Right kidney (tissue), 1 donor: ENCODE measurements around the gene SLC24A3.

Experiments
- DNase-seq: peaks from one replicate; pipeline ENCODE4 v3.0.0-alpha.2; 2016

The SLC24A3 gene

GRCh38 chr20:19392344-19393130 lies 180.1 kb downstream of the SLC24A3 start:
- no peak for DNase-seq

DNA sequence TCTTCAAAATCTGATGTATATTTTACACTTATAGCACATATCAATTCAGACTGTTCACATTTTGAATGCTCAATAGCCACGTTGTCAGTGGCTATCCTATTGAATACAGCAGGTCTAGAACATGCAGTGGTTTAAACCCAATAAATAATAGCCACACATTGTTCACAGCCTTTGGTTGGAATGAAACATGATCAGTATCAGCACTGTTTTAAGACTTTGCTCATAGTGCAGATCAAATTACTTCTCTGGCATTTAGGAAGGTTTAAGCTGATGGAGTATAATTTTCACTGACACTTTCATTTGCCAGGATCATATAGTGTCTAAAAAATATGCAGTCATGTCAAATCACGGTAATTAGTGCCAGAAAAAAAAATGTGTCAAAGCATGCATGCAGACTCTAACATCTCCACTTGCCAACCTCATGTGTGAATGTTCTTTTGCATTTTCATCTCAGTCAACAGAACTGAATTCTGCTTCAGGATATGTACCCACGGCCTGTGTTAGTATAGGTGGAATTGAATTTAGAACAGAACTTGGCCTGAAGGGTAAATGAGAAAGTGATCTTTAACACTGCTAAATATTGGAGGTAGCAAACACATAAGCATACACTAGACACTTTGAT lies 184.1 kb downstream of the SLC24A3 start:
- no peak for DNase-seq

- no peak for DNase-seq
Observed at GRCh38 chr20:19397226-19397625, 184.8 kb downstream of the SLC24A3 start.

DNA sequence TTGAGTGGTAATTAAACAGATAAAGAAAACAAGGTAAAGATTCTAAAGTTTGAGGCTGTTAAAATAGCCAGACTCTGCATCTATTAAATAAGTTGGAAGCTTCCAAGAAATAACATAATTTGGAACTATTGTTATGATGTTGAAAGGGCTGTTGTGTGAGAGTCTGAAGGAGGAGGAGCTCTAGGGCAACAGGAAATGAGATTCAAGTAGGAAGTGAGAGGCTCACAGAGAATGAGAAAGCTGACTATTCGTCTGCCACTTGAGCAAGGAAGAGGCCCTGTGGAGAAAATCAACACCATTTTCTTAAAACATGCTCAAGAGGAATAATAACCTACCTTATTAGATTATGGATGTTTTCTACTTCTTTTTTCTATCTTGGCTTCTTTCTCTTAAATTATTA lies 185.2 kb downstream of the SLC24A3 start:
- DNase-seq = no peak

- DNase-seq = no peak
Observed at GRCh38 chr20:19401096-19401495, 188.7 kb downstream of the SLC24A3 start.

DNA sequence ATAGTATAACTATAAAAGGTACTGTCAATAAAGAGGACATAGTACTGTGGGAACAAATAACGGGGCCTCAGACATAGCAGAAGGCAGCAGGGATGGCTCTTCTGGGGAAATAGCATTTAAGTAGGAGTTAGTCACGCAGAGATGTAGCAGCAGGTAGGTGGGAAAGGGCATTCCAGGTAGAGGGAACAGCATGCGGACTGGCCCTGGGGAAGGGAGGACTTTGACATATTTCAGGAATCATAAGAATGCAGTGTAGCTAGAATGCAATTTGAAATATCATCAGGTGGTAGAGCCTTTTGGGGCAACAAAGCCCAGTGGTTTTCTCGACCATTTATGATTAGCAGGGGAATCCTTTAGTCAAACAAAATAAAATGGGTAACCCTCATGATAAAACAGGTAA lies 191.1 kb downstream of the SLC24A3 start:
- no peak for DNase-seq

- no peak for DNase-seq
Observed at GRCh38 chr20:19404826-19405225, 192.4 kb downstream of the SLC24A3 start.

GRCh38 chr20:19405958-19406357 lies 193.5 kb downstream of the SLC24A3 start:
- no peak for DNase-seq

GRCh38 chr20:19406381-19406780 lies 193.9 kb downstream of the SLC24A3 start:
- DNase-seq = no peak

- no peak for DNase-seq
Observed at GRCh38 chr20:19407196-19407595, 194.8 kb downstream of the SLC24A3 start.

DNA sequence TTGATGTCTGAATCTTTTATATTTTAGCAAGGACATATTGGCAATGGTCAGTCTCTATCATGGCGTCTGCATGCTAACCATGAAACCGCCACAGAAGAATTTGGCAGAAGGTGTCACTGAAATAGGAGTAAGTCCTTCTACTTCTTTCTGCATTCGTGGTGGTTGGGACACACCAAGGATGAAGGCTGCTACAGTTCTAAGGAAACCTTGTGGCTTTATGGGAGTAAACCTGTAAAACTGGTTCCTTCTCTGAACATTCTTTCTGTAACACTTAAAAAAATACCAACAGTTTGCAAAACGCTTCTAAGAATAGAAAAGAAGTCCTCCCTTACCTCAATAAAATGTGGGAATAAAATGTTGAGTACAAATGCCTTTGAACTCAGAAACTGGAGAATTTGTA lies 195.3 kb downstream of the SLC24A3 start:
- DNase-seq = no peak

- no peak for DNase-seq
Observed at GRCh38 chr20:19408971-19409370, 196.5 kb downstream of the SLC24A3 start.

- DNase-seq = no peak
Observed at GRCh38 chr20:19411811-19412210, 199.4 kb downstream of the SLC24A3 start.

DNA sequence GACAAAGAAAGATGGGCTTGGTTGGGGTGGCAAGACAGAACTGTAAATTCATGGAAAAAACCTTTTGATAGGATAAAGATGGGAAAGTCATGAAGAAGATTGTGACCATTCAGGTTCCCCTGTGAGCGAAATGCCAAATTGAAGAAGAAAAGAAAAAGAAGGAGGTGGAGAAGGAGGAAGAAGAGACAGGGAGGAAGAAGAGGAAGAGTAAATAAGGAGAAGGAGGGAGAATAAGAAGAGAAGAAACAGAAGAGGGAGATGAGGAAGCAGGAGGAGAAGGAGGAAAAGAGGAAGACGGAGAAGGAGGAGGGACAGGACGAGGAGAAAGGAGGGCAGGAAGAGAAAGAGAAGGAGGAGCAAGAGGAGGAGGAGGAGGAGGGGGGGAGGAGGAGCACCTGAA lies 199.8 kb downstream of the SLC24A3 start:
- DNase-seq = no peak

- DNase-seq = no peak
Observed at GRCh38 chr20:19414600-19414999, 202.2 kb downstream of the SLC24A3 start.

- DNase-seq = no peak
Observed at GRCh38 chr20:19415786-19416185, 203.3 kb downstream of the SLC24A3 start.

DNA sequence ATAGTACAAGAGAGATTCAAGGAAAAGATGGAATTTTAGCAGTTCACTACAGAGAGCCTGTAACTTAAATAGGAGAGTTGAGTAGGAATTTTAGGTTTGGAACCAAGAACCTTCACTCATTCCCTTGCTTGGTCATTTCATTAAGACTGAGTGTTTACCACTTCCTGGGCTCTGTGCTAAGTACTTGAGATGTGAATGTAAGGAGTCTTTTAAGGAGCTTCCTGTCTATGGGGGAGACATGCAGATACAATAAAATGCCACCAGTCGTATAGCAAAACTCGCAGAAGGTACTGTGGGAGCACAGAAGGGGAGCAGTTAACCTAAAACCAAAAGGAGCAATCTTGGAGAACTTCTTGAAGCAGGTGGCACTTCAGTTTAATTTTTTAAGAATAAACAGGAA lies 204.2 kb downstream of the SLC24A3 start:
- no peak for DNase-seq

- DNase-seq = no peak
Observed at GRCh38 chr20:19419396-19419795, 207.0 kb downstream of the SLC24A3 start.

DNA sequence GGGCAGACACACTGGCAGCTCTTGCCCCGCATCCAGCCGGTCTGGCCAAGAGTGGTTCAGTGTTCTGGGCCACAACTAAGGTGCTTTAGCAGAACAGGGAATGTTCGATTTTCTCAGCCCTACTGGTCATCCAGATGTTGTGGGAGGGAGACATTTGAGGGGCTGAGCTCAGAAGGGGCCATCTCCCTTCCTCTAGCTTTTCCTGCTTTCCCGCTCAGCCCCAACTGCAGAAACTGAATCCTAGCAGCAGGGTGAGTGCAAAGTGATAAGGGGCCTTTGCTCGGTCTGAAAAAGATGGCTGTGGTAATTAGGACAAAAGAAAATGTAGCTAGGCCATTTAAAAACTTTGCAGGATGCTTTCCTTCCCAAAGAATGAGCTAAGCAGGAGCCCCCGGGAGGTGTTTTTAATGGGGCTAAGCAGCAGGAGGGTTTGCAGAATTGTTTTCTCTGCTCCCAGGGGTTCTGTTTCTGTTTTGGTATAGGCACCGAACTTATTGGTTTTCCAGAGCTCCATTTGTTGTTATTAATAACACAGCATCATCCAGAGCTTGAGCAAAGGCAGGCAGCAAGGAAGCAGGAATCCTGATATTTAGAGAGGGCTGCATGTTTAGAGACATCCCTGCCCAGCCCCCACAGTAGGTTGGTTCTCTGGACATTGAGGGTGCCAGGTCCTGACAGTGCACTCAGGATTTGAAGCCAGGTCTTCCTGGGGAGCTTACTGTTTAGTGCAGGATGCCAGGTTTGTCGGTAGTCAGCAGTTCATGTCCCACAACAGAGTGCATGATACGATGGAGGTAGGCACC lies 210.9 kb downstream of the SLC24A3 start:
- DNase-seq = no peak

DNA sequence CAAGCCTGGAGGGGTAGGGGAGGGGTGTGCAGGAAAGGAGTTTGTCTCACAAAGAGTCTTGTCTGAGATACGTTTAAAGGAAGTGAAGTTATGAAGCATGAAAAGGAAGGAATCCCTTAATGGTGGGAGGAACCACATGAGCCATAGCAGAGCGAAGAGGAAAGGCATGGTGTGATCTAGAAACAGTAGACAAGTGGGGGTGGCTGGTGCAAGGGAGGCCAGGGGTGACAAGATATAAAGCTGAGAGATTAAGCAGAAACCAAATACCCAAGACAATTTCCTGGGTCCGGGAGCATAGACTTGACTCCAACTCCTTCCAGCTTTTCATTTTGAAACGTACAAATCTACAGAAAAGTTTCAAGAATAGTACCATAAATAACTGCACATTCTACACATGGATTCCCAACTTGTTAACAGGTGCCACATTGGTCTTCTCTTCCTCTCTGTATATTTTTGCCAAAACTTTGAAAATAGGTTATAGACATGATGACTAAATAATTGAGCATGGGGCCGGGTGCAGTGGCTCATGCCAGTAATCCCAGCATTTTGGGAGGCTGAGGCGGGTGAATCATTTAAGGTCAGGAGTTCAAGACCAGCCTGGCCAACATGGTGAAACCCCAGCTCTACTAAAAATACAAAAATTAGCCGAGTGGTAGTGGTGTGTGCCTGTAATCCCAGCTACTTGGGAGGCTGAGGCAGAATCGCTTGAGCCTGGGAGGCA lies 211.6 kb downstream of the SLC24A3 start:
- no peak for DNase-seq

- DNase-seq = no peak
Observed at GRCh38 chr20:19426356-19426755, 213.9 kb downstream of the SLC24A3 start.

DNA sequence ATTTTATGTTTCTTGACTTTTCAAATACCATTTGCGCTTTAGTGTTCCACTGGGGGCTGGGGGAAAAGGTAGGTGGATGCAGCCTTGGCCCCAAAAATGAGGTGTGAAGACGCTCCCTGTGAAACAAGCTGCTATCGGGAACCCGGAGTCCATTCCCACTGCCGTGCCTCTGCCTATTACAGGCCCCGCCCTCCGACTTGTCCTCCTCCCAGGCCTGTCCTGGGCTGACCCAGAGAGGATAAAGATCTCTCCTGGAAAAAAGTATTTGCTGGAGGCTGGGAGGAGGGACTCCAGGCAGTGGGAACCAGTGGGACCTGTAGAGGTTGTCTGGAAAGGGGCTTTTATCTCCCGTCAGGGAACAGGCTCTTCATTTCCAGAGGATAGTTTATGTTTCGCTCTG lies 215.0 kb downstream of the SLC24A3 start:
- no peak for DNase-seq

- DNase-seq = no peak
Observed at GRCh38 chr20:19427913-19428312, 215.5 kb downstream of the SLC24A3 start.
